ENCODE measurements around the gene ENHO.

DNA sequence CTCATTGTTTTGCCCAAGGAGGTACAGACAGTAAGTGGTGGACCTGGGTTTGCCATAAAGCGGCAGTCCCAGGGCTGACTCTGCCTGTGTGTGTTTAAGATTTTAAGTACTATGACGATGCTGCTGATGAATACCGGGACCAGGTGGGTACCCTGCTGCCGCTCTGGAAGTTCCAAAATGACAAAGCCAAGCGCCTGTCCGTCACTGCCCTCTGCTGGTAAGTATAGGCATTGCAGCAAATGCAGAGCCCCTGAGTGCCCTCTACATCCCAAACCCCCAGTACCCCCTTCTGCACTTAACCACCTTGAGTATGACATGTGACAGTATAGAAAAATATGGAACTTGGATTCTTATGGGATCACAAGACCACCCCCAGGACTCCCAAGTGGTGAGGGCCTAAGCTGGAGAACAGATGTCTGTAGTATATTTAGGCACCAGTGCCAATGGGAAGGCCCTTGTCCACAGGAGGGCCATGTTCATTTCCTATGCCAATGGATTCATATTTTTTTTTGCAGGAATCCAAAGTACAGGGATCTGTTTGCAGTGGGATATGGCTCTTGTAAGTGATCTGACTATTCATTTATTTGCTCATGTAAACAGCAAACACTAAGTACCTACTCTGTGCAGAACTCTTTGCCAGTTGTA lies 22.0 kb downstream of the ENHO start:
- TF ChIP-seq, protein P1, sequence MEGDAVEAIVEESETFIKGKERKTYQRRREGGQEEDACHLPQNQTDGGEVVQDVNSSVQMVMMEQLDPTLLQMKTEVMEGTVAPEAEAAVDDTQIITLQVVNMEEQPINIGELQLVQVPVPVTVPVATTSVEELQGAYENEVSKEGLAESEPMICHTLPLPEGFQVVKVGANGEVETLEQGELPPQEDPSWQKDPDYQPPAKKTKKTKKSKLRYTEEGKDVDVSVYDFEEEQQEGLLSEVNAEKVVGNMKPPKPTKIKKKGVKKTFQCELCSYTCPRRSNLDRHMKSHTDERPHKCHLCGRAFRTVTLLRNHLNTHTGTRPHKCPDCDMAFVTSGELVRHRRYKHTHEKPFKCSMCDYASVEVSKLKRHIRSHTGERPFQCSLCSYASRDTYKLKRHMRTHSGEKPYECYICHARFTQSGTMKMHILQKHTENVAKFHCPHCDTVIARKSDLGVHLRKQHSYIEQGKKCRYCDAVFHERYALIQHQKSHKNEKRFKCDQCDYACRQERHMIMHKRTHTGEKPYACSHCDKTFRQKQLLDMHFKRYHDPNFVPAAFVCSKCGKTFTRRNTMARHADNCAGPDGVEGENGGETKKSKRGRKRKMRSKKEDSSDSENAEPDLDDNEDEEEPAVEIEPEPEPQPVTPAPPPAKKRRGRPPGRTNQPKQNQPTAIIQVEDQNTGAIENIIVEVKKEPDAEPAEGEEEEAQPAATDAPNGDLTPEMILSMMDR (conservative IDR thresholded peaks at IDR 0.05) = peak; percentile 99
- no peak for TF ChIP-seq ZFX (IDR thresholded peaks at IDR 0.05)

All from C4-2B (cell line).